Neural cell (in vitro differentiated cells): ENCODE measurements around the gene HIVEP3. TPM values are rescaled to one million over a fixed set of nuclear protein-coding genes. Genes with fewer than 3 reads are reported as not detected.

Source experiments
- H2AFZ ChIP-seq: fragments of 200-600, 300-800 bp; sonication (generic), shearing (Covaris generic); 2 replicates; pipeline ENCODE4 v1.6.0; 2014; ENCODE audit warnings: low read depth, mild to moderate bottlenecking, antibody characterized with exemption, low read length, moderate library complexity
- H3F3A ChIP-seq: fragments of 200-600 bp; shearing (Covaris generic); 2 replicates; pipeline ENCODE4 v1.6.1; 2016; ENCODE audit warnings: mild to moderate bottlenecking, moderate library complexity, mixed read lengths, antibody characterized with exemption, low read length; ENCODE audit not compliant: insufficient read depth, poor library complexity, severe bottlenecking
- H3K27ac ChIP-seq: fragments of 200-600, 300-800 bp; sonication (generic), shearing (Covaris generic); 2 replicates; pipeline ENCODE4 v1.5.1; 2014; ENCODE audit warnings: mild to moderate bottlenecking, low read length, moderate library complexity
- H3K27me3 ChIP-seq: fragments of 300-800, 200-600 bp; sonication (generic), shearing (Covaris generic); 2 replicates; pipeline ENCODE4 v1.6.0; 2014; ENCODE audit warnings: mild to moderate bottlenecking, low read depth, low read length, moderate library complexity; ENCODE audit not compliant: insufficient read depth
- H3K36me3 ChIP-seq: fragments of 300-800, 200-600 bp; sonication (generic), shearing (Covaris generic); 2 replicates; pipeline ENCODE4 v1.5.1; 2014; ENCODE audit warnings: mild to moderate bottlenecking, antibody characterized with exemption, low read length, moderate library complexity; ENCODE audit not compliant: insufficient read depth
- H3K4me2 ChIP-seq: fragments of 300-800, 200-600 bp; sonication (generic), shearing (Covaris generic); 2 replicates; pipeline ENCODE4 v1.6.0; 2014; ENCODE audit warnings: mild to moderate bottlenecking, low read length
- H3K4me3 ChIP-seq: fragments of 300-800, 200-600 bp; sonication (generic), shearing (Covaris generic); 2 replicates; pipeline ENCODE4 v1.5.1; 2014; ENCODE audit warnings: mild to moderate bottlenecking, low read length, moderate library complexity
- H3K79me2 ChIP-seq: fragments of 200-600 bp; shearing (Covaris generic); replicated peaks from 2 replicates; pipeline ENCODE4 v1.6.0; 2014; ENCODE audit warnings: mild to moderate bottlenecking, low read length, moderate library complexity; ENCODE audit not compliant: insufficient read depth
- H3K9ac ChIP-seq: fragments of 300-800, 200-600 bp; sonication (generic), shearing (Covaris generic); 2 replicates; pipeline ENCODE4 v1.6.1; 2016; ENCODE audit warnings: mild to moderate bottlenecking, low read length, mixed read lengths
- H3K9me2 ChIP-seq: fragments of 200-600 bp; shearing (Covaris generic); 2 replicates; pipeline ENCODE4 v1.6.1; 2016; ENCODE audit warnings: mild to moderate bottlenecking, low read length, mixed read lengths; ENCODE audit not compliant: insufficient read depth
- H3K9me3 ChIP-seq: fragments of 200-600, 300-800 bp; sonication (generic), shearing (Covaris generic); 2 replicates; pipeline ENCODE4 v1.6.1; 2016; ENCODE audit warnings: mild to moderate bottlenecking, mixed run types, low read length, moderate library complexity, mixed read lengths
- H4K20me1 ChIP-seq: fragments of 200-600 bp; shearing (Covaris generic); 2 replicates; pipeline ENCODE4 v1.6.1; 2016; ENCODE audit warnings: mild to moderate bottlenecking, mixed run types; ENCODE audit not compliant: insufficient read depth
- EP300 ChIP-seq: fragments of 450-650 bp; conservative IDR thresholded peaks from 2 replicates; pipeline ENCODE4 v1.6.1; 2014; ENCODE audit warnings: antibody characterized with exemption, mild to moderate bottlenecking, moderate library complexity; ENCODE audit not compliant: poor library complexity, severe bottlenecking
- EZH2 ChIP-seq: fragments of 200-600, 300-800 bp; shearing (Covaris generic), sonication (generic); IDR thresholded peaks from 2 replicates; pipeline ENCODE4 v1.6.1; 2014; ENCODE audit warnings: antibody characterized with exemption, low read length, borderline replicate concordance, mild to moderate bottlenecking; ENCODE audit not compliant: insufficient read depth, poor library complexity, severe bottlenecking
- MXI1 ChIP-seq: fragments of 450-650 bp; conservative IDR thresholded peaks from 2 replicates; pipeline ENCODE4 v1.6.1; 2014; ENCODE audit warnings: antibody characterized with exemption, mild to moderate bottlenecking; ENCODE audit not compliant: poor library complexity, severe bottlenecking
- POLR2AphosphoS5 ChIP-seq: IDR thresholded peaks from 2 replicates; pipeline ENCODE4 v1.6.1; 2012
- RAD21 ChIP-seq: fragments of 450-650 bp; conservative IDR thresholded peaks from 2 replicates; pipeline ENCODE4 v1.6.1; 2014; ENCODE audit warnings: antibody characterized with exemption, mild to moderate bottlenecking, moderate library complexity
- SMC3 ChIP-seq: fragments of 450-650 bp; conservative IDR thresholded peaks from 2 replicates; pipeline ENCODE4 v1.6.1; 2014; ENCODE audit warnings: antibody characterized with exemption, mild to moderate bottlenecking, moderate library complexity; ENCODE audit not compliant: poor library complexity
- TAF1 ChIP-seq: IDR thresholded peaks from 2 replicates; pipeline ENCODE4 v1.6.1; 2012; ENCODE audit warnings: low read depth
- polyA plus RNA-seq: library from polyadenylated mRNA; depleted of rRNA; stranded (reverse); fragments of >200 nt; gene quantifications from 2 replicates; pipeline ENCODE4 v1.2.3, GENCODE V29; 2014
- TF ChIP-seq, protein P1 (sequence below): fragments of 450-650 bp; IDR thresholded peaks from 2 replicates; pipeline ENCODE4 v1.5.1; 2014; ENCODE audit warnings: antibody characterized with exemption, mild to moderate bottlenecking, moderate library complexity; ENCODE audit not compliant: poor library complexity, severe bottlenecking
- TF ChIP-seq, protein P2 (sequence below): IDR thresholded peaks from 2 replicates; pipeline ENCODE4 v1.6.1; 2012; ENCODE audit warnings: borderline replicate concordance

Gene HIVEP3
- polyA plus RNA-seq, 1 donor from 2014 or later = 2.6 TPM

DNA sequence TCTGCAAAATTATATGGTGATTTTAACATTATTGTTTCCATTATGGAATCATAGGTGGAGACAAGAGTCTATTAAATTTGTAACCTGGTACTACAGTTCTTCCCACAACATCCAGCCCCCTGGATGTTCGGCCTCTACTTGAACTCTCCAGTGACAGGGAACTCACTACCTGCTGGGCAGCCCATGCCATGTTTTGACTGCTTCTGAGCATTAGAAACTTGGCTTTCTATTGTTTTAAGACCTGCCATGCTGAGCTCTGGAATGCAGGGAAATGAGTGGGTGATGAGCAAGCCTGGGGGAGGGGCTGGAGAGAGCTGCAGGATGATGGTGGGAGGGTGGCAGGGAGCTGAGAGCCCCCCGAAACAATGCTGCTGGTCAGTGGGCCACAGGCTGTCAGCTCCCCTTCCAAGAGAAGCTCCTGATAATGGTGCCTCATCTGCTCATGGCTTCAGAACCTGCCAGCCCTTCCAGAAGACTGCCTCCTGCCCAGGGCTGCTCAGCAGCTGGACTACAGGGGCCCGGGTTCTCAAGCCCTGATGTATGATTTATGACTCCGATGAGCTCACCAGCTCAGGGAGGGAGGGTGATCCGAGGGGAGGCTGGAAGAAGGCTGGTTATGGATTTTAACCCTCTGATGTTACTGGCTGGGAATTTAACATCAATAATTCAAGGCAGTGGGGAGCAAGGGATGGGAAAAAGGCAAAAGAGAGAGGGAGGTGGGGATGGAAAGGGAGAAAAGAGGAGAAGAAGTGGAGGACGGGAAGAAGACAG is 205.0 kb downstream of the HIVEP3 start:
- no peak overlapping the region for H2AFZ ChIP-seq
- no peak overlapping the region for H3K4me3 ChIP-seq
- no peaks in the 10 kb centered on the region for H3K9me3 ChIP-seq
- TF ChIP-seq TAF1 (no peak), EZH2 (no peak), EP300 (no peak), SMC3 (no peak), POLR2AphosphoS5 (no peak), RAD21 (no peak), MXI1 (no peak)
- TF ChIP-seq, protein P1, sequence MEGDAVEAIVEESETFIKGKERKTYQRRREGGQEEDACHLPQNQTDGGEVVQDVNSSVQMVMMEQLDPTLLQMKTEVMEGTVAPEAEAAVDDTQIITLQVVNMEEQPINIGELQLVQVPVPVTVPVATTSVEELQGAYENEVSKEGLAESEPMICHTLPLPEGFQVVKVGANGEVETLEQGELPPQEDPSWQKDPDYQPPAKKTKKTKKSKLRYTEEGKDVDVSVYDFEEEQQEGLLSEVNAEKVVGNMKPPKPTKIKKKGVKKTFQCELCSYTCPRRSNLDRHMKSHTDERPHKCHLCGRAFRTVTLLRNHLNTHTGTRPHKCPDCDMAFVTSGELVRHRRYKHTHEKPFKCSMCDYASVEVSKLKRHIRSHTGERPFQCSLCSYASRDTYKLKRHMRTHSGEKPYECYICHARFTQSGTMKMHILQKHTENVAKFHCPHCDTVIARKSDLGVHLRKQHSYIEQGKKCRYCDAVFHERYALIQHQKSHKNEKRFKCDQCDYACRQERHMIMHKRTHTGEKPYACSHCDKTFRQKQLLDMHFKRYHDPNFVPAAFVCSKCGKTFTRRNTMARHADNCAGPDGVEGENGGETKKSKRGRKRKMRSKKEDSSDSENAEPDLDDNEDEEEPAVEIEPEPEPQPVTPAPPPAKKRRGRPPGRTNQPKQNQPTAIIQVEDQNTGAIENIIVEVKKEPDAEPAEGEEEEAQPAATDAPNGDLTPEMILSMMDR = no peak
- TF ChIP-seq, protein P2, sequence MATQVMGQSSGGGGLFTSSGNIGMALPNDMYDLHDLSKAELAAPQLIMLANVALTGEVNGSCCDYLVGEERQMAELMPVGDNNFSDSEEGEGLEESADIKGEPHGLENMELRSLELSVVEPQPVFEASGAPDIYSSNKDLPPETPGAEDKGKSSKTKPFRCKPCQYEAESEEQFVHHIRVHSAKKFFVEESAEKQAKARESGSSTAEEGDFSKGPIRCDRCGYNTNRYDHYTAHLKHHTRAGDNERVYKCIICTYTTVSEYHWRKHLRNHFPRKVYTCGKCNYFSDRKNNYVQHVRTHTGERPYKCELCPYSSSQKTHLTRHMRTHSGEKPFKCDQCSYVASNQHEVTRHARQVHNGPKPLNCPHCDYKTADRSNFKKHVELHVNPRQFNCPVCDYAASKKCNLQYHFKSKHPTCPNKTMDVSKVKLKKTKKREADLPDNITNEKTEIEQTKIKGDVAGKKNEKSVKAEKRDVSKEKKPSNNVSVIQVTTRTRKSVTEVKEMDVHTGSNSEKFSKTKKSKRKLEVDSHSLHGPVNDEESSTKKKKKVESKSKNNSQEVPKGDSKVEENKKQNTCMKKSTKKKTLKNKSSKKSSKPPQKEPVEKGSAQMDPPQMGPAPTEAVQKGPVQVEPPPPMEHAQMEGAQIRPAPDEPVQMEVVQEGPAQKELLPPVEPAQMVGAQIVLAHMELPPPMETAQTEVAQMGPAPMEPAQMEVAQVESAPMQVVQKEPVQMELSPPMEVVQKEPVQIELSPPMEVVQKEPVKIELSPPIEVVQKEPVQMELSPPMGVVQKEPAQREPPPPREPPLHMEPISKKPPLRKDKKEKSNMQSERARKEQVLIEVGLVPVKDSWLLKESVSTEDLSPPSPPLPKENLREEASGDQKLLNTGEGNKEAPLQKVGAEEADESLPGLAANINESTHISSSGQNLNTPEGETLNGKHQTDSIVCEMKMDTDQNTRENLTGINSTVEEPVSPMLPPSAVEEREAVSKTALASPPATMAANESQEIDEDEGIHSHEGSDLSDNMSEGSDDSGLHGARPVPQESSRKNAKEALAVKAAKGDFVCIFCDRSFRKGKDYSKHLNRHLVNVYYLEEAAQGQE = no peak
- H3K27me3 ChIP-seq = no peaks in the 10 kb centered on the region
- no peak overlapping the region for H3K4me2 ChIP-seq
- H4K20me1 ChIP-seq = no peaks in the 10 kb centered on the region
- H3K36me3 ChIP-seq = no peaks in the 10 kb centered on the region
- no peaks in the 10 kb centered on the region for H3K79me2 ChIP-seq
- H3F3A ChIP-seq = no peaks in the 10 kb centered on the region
- H3K9ac ChIP-seq = no peak overlapping the region
- no peaks in the 10 kb centered on the region for H3K9me2 ChIP-seq
- H3K27ac ChIP-seq = no peak overlapping the region

DNA sequence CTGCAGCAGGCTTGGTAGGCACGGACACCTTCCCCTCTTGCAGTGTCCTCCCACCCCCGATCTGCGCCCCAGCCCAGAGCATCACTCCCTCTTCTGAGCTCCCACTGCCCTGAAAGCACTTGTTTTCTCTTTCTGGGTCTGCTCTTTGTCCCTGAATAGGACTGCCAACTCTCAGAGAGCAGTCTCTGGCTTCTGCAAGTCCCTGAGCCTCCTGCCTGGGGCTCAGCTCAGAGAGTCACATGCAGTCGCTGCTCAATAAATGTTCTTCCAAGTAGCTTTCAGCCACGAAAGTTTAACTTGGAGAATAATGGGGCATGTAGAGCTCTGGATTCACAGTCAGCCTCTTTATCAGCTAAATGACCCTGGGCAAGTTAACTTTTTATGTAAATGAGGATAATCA is 205.6 kb downstream of the HIVEP3 start:
- no peak overlapping the region for H3K4me3 ChIP-seq
- no peaks in the 10 kb centered on the region for H3F3A ChIP-seq
- H3K4me2 ChIP-seq = no peak overlapping the region
- no peaks in the 10 kb centered on the region for H3K79me2 ChIP-seq
- H3K9me3 ChIP-seq = no peaks in the 10 kb centered on the region
- no peaks in the 10 kb centered on the region for H4K20me1 ChIP-seq
- H3K36me3 ChIP-seq = no peaks in the 10 kb centered on the region
- no peaks in the 10 kb centered on the region for H3K9me2 ChIP-seq
- no peak overlapping the region for H2AFZ ChIP-seq
- H3K27me3 ChIP-seq = no peaks in the 10 kb centered on the region
- TF ChIP-seq, protein P2 = no peak
- TF ChIP-seq, protein P1 = no peak
- TF ChIP-seq EP300 = no peak
- TF ChIP-seq POLR2AphosphoS5 = no peak
- TF ChIP-seq MXI1 = no peak
- no peak for TF ChIP-seq RAD21
- TF ChIP-seq TAF1 = no peak
- TF ChIP-seq SMC3 = no peak
- TF ChIP-seq EZH2 = no peak
- H3K9ac ChIP-seq = no peak overlapping the region
- H3K27ac ChIP-seq = no peak overlapping the region
